ACC112 (cell line): Measurements from ENCODE around the gene NUTF2.

Experiments
- H2AFZ ChIP-seq: fragments of 200-600 bp; sonication (generic); one replicate; pipeline ENCODE4 v1.6.0; 2017; ENCODE audit warnings: antibody characterized with exemption, low read length; ENCODE audit not compliant: unreplicated experiment
- H3K27ac ChIP-seq: fragments of 200-600 bp; sonication (generic); 2 replicates; pipeline ENCODE4 v1.5.1; 2014; ENCODE audit warnings: low read depth, mild to moderate bottlenecking, antibody characterized with exemption, low read length, moderate library complexity
- H3K27me3 ChIP-seq: fragments of 200-600 bp; sonication (generic); 2 replicates; pipeline ENCODE4 v1.6.1; 2014; ENCODE audit warnings: mild to moderate bottlenecking, antibody characterized with exemption, low read length, moderate library complexity, mixed read lengths; ENCODE audit not compliant: insufficient read depth
- H3K36me3 ChIP-seq: fragments of 200-600 bp; sonication (generic); 2 replicates; pipeline ENCODE4 v1.6.1; 2016; ENCODE audit warnings: mild to moderate bottlenecking, antibody characterized with exemption, low read length, moderate library complexity, mixed read lengths; ENCODE audit not compliant: insufficient read depth
- H3K4me1 ChIP-seq: fragments of 200-600 bp; sonication (generic); one replicate; pipeline ENCODE4 v1.6.1; 2016; ENCODE audit warnings: low read length, mixed read lengths; ENCODE audit not compliant: insufficient read depth, unreplicated experiment, control insufficient read depth
- H3K4me3 ChIP-seq: fragments of 200-600 bp; sonication (generic); 2 replicates; pipeline ENCODE4 v1.5.1; 2014; ENCODE audit warnings: mild to moderate bottlenecking, low read depth, low read length
- H3K79me2 ChIP-seq: fragments of 200-600 bp; sonication (generic); one replicate; pipeline ENCODE4 v1.6.0; 2016; ENCODE audit warnings: low read length; ENCODE audit not compliant: control insufficient read depth, unreplicated experiment, insufficient read depth

Gene NUTF2

GRCh38 chr16:67864594-67864993 is 17.9 kb downstream of the NUTF2 start:
- Histone ChIP-seq H3K27ac (no peak overlapping the region), H3K79me2 (peaks cover 68% of the 10 kb centered on the region), H3K36me3 (no peaks in the 10 kb centered on the region; the same call in 1 of the 2 replicates)

DNA sequence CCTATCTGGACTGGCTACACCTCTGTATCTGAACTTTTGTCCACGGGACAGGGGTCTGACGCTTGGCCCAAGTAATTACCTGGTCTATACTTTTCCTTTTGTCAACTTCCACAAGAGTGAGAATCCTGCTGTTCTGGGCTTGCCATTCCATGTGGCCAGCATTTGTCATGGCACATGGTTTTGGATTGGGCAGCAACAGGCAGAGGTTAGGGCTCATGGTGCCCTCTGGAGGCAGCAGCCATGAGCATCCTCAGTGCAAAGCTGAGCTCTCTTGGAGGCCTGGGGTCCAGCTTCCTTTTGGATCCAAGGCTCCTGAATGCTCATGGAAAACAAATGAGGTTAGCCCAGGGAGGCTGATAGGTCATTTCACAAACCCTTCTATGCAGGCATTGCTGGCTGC is 18.6 kb downstream of the NUTF2 start:
- peaks cover 62% of the 10 kb centered on the region for H3K79me2 ChIP-seq
- no peak overlapping the region for H3K4me3 ChIP-seq
- H3K27ac ChIP-seq, result no peak overlapping the region; the same call in 1 of the 2 replicates
- no peaks in the 10 kb centered on the region for H3K27me3 ChIP-seq
- H3K36me3 ChIP-seq, result no peaks in the 10 kb centered on the region; the same call in 1 of the 2 replicates
- no peak overlapping the region for H2AFZ ChIP-seq
- peaks cover 35% of the 10 kb centered on the region for H3K4me1 ChIP-seq

More at GRCh38 chr16:67864594-67864993, 17.9 kb downstream of the NUTF2 start:
- peaks cover 37% of the 10 kb centered on the region for H3K4me1 ChIP-seq
- no peak overlapping the region for H3K4me3 ChIP-seq
- no peaks in the 10 kb centered on the region for H3K27me3 ChIP-seq
- no peak overlapping the region for H2AFZ ChIP-seq

- Histone ChIP-seq H3K79me2 (peaks cover 38% of the 10 kb centered on the region), H3K4me1 (peaks cover 12% of the 10 kb centered on the region), H3K36me3 (no peaks in the 10 kb centered on the region; the same call in 1 of the 2 replicates), H3K27ac (no peak overlapping the region), H3K4me3 (no peak overlapping the region), H2AFZ (no peak overlapping the region), H3K27me3 (no peaks in the 10 kb centered on the region)
Measured at GRCh38 chr16:67868290-67868689, 21.6 kb downstream of the NUTF2 start.

DNA sequence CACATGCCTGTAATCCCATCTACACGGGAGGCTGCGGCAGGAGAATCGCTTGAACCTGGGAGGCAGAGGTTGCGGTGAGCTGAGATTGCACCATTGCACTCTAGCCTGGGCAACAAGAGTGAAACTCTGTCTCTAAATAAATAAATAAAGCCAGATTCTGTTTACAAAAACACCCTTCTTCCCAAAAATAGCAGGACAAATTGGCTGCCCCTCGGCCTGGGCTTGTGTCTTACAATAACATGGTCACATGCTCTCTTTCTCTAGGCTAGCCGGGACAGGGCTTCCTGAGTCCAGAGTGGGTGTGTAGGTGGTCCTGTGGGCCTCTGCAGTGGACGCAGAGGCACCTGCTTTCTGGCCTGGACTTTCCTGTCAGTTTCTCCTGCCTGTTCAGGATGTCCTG is 22.9 kb downstream of the NUTF2 start:
- no peak overlapping the region for H2AFZ ChIP-seq
- H3K4me3 ChIP-seq, result no peak overlapping the region
- no peaks in the 10 kb centered on the region for H3K27me3 ChIP-seq
- H3K36me3 ChIP-seq, result no peaks in the 10 kb centered on the region; the same call in 1 of the 2 replicates
- peaks cover 39% of the 10 kb centered on the region for H3K79me2 ChIP-seq
- peaks cover 13% of the 10 kb centered on the region for H3K4me1 ChIP-seq
- no peak overlapping the region for H3K27ac ChIP-seq

GRCh38 chr16:67871256-67871655 is 24.5 kb downstream of the NUTF2 start:
- peaks cover 14% of the 10 kb centered on the region for H3K4me1 ChIP-seq
- H3K4me3 ChIP-seq, result no peak overlapping the region
- H3K27ac ChIP-seq, result no peak overlapping the region
- no peaks in the 10 kb centered on the region for H3K36me3 ChIP-seq
- no peak overlapping the region for H2AFZ ChIP-seq
- no peaks in the 10 kb centered on the region for H3K27me3 ChIP-seq
- H3K79me2 ChIP-seq, result peaks cover 42% of the 10 kb centered on the region

DNA sequence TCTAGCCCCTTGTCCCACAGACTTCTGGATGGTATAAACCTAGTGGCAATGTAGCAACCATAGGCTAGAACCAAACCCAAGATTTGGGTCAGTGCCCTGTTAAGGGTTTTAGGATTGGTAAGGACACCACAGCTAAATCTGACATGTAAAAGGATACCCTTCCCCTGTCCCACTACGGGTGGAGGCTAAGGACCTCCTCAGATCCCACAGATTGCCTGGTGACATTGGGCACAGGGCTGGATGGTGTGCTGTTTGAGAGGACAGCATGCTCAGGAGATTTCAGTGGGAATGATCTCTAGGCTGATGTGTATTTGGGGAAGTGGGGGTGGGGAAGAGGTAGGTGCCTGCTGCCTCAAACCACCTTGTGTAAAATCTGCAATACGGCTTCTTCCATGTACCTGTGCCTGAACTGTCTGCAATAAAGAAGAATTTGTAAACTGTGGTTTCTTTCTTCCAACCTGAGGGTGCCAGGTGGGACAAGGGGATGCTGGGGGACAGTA is 25.4 kb downstream of the NUTF2 start:
- H3K27me3 ChIP-seq, result no peaks in the 10 kb centered on the region
- H3K36me3 ChIP-seq, result no peaks in the 10 kb centered on the region
- H3K4me3 ChIP-seq, result peak overlapping the region; percentile 91; the same call in 1 of the 2 replicates
- H2AFZ ChIP-seq, result no peak overlapping the region
- peaks cover 14% of the 10 kb centered on the region for H3K4me1 ChIP-seq
- H3K27ac ChIP-seq, result peak overlapping the region; percentile 46; the same call in 1 of the 2 replicates
- peaks cover 42% of the 10 kb centered on the region for H3K79me2 ChIP-seq

DNA sequence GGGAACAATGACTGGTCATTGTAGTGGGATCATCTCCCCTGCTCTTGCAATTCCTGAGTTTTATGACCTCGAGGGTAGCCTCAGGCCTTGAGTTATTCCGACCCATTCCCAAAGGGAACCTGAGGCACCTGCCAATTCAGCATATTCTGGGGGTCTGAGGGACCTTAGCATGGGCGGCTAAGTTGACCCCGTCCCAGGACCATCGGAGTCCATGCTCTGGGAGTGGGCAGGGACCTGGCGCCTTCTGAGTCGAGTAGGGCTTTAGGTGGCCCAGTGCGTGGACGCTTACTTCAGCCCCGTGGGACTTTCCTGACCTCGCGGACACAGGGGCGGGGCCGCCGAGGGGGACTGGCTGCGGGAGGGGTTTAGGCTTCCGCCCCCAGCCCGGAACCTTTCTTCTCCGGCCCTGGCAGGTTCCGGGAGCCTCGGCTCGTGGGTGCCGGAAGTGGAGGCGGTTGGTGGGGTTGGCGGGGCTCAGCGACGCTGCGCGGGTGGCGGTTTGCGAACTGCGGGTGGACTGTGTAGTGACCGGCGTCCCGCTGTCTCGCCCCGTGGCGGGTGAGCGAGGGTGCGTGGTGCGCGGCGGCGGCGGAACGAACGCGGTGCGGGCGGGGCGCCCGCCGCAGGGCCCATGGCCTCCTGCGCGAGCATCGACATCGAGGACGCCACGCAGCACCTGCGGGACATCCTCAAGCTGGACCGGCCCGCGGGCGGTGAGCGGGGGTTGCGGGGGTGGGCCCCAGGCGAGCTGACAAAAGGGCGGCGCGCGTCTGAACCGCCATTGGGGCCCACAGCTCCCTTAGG is 26.1 kb downstream of the NUTF2 start, which contains the start of gene EDC4:
TSS of gene EDC4 (plus strand) at position 422 of the 804 bp plus-strand sequence. CDS start at position 632, 210 bp downstream.
- peak within 1 kb of the TSS; percentile 46; the same call in 1 of the 2 replicates for H3K27ac ChIP-seq
- no peaks in the 10 kb centered on the region for H3K36me3 ChIP-seq
- H3K79me2 ChIP-seq, result peaks cover 42% of the 10 kb centered on the region
- H3K4me1 ChIP-seq, result peaks cover 14% of the 10 kb centered on the region
- no peaks in the 10 kb centered on the region for H3K27me3 ChIP-seq
- H2AFZ ChIP-seq, result peak within 1 kb of the TSS; percentile 30
- H3K4me3 ChIP-seq, result peak within 1 kb of the TSS; percentile 91

DNA sequence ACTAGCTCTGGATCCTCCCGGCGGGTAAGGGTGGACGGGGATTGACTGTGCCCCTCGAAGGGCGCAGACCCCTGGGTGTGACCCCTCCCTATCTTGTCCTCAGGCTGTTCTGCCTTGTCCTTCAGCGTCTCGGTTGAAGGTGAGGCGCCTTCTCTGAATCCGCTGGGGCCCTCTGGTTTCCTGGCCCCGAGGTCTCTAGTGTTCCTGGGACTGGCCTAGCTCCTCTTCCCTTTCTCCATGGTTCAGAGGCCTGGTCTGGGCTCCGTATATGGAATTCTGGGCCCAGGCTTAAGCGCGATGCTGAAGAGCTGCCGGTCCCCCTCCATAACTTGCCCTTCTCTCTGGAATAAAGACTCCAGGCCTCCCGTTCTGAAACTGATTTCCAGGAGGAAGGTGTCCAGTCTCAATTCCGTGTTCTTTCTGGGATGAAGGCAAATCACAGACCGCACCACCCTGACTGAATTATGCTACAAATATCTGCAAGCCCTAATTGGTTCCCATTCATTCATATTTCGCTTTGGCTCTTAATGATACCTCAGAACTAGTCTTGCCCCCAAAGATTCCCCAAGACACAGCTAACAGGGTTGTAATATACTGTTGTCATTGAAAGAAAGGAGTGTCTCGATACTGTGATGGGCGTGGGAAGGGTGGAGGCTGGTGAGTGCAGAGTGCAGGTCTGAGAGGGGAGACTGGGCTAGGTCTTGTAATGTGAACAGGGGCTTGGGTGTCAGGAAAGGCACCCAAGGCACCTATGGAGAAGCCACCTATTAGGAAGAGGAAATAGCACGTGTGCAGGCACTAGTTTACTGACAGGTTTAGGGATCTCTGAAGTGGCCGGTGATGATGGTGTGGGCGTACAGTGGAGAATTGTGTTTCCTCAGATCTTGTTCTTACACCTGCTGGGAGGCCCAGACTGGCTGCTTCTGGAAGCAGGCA is 27.0 kb downstream of the NUTF2 start:
- Histone ChIP-seq H3K36me3 (no peaks in the 10 kb centered on the region), H3K4me3 (peak overlapping the region; percentile 91), H3K27ac (peak overlapping the region; percentile 40; the same call in 1 of the 2 replicates), H2AFZ (peak overlapping the region; percentile 30), H3K4me1 (peaks cover 14% of the 10 kb centered on the region), H3K27me3 (no peaks in the 10 kb centered on the region), H3K79me2 (peaks cover 38% of the 10 kb centered on the region)

DNA sequence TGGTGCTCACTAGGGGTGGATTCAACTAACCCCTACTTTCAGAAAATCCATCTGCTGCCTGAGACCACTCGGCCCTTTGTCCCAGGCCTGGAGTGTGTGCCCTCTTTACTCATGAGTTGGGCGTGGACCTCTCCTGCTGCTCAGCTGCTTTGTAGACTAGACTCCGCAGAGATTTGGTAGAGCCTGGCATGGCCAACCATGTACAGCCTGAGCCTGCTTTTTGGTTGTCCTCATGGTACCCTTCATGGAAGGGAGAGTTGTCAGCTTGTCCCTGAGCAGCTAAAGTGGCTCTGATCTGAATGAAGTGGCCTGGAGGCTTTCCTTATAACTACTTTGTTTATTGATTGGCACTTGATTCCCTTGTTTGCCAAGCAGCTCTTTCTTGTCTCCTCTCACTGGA is 27.6 kb downstream of the NUTF2 start:
- H3K79me2 ChIP-seq, result peaks cover 38% of the 10 kb centered on the region
- no peaks in the 10 kb centered on the region for H3K27me3 ChIP-seq
- no peak overlapping the region for H2AFZ ChIP-seq
- H3K27ac ChIP-seq, result no peak overlapping the region
- peaks cover 14% of the 10 kb centered on the region for H3K4me1 ChIP-seq
- peak overlapping the region; percentile 91 for H3K4me3 ChIP-seq
- no peaks in the 10 kb centered on the region for H3K36me3 ChIP-seq

DNA sequence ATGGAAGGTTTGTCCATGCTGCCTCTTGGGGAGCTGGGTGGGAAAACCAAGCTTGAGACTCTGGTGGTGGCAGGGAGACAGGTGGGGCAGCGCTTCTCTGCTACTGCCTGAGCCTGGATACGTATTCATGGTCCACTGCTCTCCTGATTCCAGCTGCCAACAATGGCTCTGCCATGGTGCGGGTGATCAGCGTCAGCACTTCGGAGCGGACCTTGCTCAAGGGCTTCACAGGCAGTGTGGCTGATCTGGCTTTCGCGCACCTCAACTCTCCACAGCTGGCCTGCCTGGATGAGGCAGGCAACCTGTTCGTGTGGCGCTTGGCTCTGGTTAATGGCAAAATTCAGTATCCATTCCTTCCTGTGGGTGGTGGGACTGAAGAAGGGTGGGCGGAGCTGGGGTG is 30.3 kb downstream of the NUTF2 start:
- Histone ChIP-seq H3K36me3 (peaks cover 9% of the 10 kb centered on the region; the same call in 1 of the 2 replicates), H2AFZ (no peak overlapping the region), H3K4me1 (peaks cover 14% of the 10 kb centered on the region), H3K27ac (no peak overlapping the region), H3K79me2 (peaks cover 38% of the 10 kb centered on the region), H3K27me3 (no peaks in the 10 kb centered on the region), H3K4me3 (no peak overlapping the region)
